Coronary artery (tissue), 2 donors: ENCODE measurements around the gene IFNK.
A peak's percentile ranks its signal among the peaks of the same experiment; 100 is the strongest.

Experiments
- DNase-seq: peaks from one replicate; pipeline ENCODE4 v3.0.0-alpha.2; 2017; ENCODE audit warnings: low spot score
- H3K27ac ChIP-seq, 2 donors: fragments of 200-600 bp; sonication (generic); one replicate each; pipeline ENCODE4 v1.5.1; 2016 to 2019
- H3K4me3 ChIP-seq: fragments of 200-600 bp; sonication (generic); 2 replicates; pipeline ENCODE4 v1.5.1; 2016; ENCODE audit warnings: mild to moderate bottlenecking, moderate library complexity
- CTCF ChIP-seq: fragments of 200-600 bp; sonication (generic); IDR thresholded peaks from one replicate; pipeline ENCODE4 v1.5.1; 2019; ENCODE audit warnings: antibody characterized with exemption

IFNK gene

GRCh38 chr9:27548055-27548741, 24.1 kb downstream of the IFNK start:
- no peak for DNase-seq
- peak; percentile 31 for TF ChIP-seq CTCF

GRCh38 chr9:27549196-27549755, 25.2 kb downstream of the IFNK start:
- Histone ChIP-seq H3K4me3 (no peak overlapping the region), H3K27ac (no peak overlapping the region)
- no peak for DNase-seq
- TF ChIP-seq CTCF, result no peak

More at GRCh38 chr9:27548055-27548741, 24.1 kb downstream of the IFNK start:
- H3K4me3 ChIP-seq, result no peak overlapping the region
- no peak overlapping the region for H3K27ac ChIP-seq

- Histone ChIP-seq H3K4me3 (no peak overlapping the region), H3K27ac (no peak overlapping the region)
- TF ChIP-seq CTCF, result no peak
- no peak for DNase-seq
These were observed 30.6 kb downstream of the IFNK start for GRCh38 chr9:27554712-27555111.

- no peak overlapping the region for H3K4me3 ChIP-seq
- DNase-seq, result no peak
- no peak overlapping the region for H3K27ac ChIP-seq
- no peak for TF ChIP-seq CTCF
These were observed 32.4 kb downstream of the IFNK start for GRCh38 chr9:27556470-27556869.

- no peak for DNase-seq
- TF ChIP-seq CTCF, result no peak
- H3K27ac ChIP-seq, result no peak overlapping the region
- H3K4me3 ChIP-seq, result no peak overlapping the region
These were observed 34.2 kb downstream of the IFNK start for GRCh38 chr9:27558307-27558706.

- Histone ChIP-seq H3K27ac (no peak overlapping the region), H3K4me3 (no peak overlapping the region)
- DNase-seq, result no peak
- no peak for TF ChIP-seq CTCF
These were observed 36.4 kb downstream of the IFNK start for GRCh38 chr9:27560457-27560856.

- H3K4me3 ChIP-seq, result no peak overlapping the region
- no peak for DNase-seq
- H3K27ac ChIP-seq, result no peak overlapping the region
- no peak for TF ChIP-seq CTCF
These were observed 37.6 kb downstream of the IFNK start for GRCh38 chr9:27561685-27562084.
